Activated T-helper 1 cell treated with Interleukin-2 at 50 U/mL for 16 hours (primary cell): ENCODE data around the gene AMZ1.

ENCODE experiments used
- DNase-seq: peaks from one replicate; pipeline ENCODE4 v3.0.0-alpha.2; 2020; ENCODE audit warnings: low read depth

The AMZ1 gene

GRCh38 chr7:2687881-2688318 is at the start of gene AMZ1:
TSS of gene AMZ1 (plus strand) at chr7:2688202. CDS start at chr7:2700452, 12,250 bp downstream.
- DNase-seq = no peak

GRCh38 chr7:2638224-2638991 is 49.6 kb upstream of the AMZ1 start:
- no peak for DNase-seq

- no peak for DNase-seq
These were observed 48.8 kb upstream of the AMZ1 start for GRCh38 chr7:2639181-2639681.

GRCh38 chr7:2639695-2640481 is 48.1 kb upstream of the AMZ1 start:
- no peak for DNase-seq

- no peak for DNase-seq
These were observed 47.5 kb upstream of the AMZ1 start for GRCh38 chr7:2640482-2640830.

GRCh38 chr7:2640846-2641316 is 47.1 kb upstream of the AMZ1 start:
- DNase-seq = no peak

- DNase-seq = no peak
These were observed 46.3 kb upstream of the AMZ1 start for GRCh38 chr7:2641406-2642393.

- DNase-seq = no peak
These were observed 44.4 kb upstream of the AMZ1 start for GRCh38 chr7:2643386-2644219.

GRCh38 chr7:2644220-2644561 is 43.8 kb upstream of the AMZ1 start:
- DNase-seq = no peak

- DNase-seq = no peak
These were observed 43.3 kb upstream of the AMZ1 start for GRCh38 chr7:2644562-2645273.

GRCh38 chr7:2645274-2645868 is 42.6 kb upstream of the AMZ1 start:
- no peak for DNase-seq

GRCh38 chr7:2646336-2646679 is 41.7 kb upstream of the AMZ1 start:
- no peak for DNase-seq

GRCh38 chr7:2646680-2647571 is 41.1 kb upstream of the AMZ1 start:
- DNase-seq = no peak

- no peak for DNase-seq
These were observed 40.3 kb upstream of the AMZ1 start for GRCh38 chr7:2647594-2648172.

- no peak for DNase-seq
These were observed 38.7 kb upstream of the AMZ1 start for GRCh38 chr7:2649139-2649838.

- DNase-seq = no peak
These were observed 38.0 kb upstream of the AMZ1 start for GRCh38 chr7:2649991-2650390.

GRCh38 chr7:2650451-2650850 is 37.6 kb upstream of the AMZ1 start:
- DNase-seq = no peak

GRCh38 chr7:2651336-2651735 is 36.7 kb upstream of the AMZ1 start:
- no peak for DNase-seq
